ENCODE measurements around the gene ZRANB1.
"Not testable (repeated sequence)": the region's sequence is repeated elsewhere in the genome, so short reads cannot be mapped to it uniquely, and the experiment has no call there.

ZRANB1 gene

DNA sequence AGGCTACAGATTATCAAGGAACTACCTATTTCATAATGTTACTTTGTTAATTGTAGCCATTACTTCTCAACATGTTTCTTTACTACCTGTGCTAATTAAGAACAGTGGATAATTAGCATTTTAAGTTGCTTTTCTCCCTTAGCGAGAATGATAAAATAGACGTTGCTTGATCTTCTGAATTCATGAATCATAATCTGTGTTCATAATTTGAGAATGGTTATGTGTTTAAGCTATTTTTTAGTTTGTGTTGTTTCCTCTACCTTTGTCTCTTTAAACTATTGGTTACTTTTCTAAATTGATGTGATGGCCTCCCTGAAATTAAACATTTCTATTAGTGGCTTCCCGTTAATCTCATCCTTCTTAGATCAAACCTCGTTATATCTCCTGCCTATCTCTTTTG, at the start of gene ZRANB1:
ZRANB1 (plus strand) TSS at position 301 of the 400 bp plus-strand sequence. CDS start 371 bp downstream, outside the sequence.
- DNase-seq: no peak

DNA sequence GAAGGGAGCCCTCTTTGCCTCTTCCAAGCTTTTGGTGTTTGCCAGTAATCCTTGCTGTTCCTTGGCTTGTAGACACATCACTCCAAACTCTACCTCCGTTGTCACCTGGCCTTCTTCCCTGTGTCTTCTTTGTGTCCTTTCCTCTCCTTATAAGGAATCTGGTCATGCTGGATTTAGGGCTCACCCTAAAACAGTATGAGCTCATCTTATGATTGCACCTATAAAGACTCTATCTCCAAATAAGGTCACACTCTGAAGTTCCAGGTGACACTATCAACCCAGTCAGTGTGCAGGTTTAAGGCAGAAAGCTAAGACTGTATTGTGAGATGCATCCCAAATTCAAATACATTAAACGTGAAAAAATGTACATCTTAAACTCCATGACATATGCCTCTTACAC, 49.0 kb upstream of the ZRANB1 start:
- no peak for DNase-seq

DNA sequence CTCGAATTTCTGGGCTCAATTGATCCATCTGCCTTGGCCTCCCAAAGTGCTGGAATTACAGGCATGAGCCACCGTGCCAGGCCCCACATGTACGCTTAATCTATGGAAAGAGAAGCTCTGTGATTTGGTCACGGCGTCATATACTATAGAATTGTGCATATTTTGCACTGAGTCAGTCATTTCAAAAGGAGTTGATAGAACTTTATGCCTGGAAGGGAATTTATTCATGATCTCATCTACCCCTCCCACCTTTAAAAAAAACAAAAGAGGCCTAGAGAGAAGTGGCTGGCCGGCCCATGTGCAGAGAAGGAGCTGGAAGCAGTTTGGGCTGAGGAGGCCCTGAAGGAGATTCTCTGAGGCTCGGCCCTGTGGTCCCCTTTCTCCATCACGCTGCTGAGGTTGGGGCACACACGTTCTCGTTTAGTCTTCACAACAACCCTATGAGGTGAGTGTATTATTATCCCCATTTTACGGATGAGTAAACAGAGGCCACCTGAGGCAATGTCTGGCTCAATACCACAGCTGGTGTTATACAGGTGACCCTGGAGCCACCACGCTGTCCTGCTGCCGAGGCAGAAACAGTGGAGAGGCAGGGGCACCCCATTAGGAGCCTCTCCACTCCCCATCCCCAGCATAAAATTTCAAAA, 47.2 kb upstream of the ZRANB1 start:
- no peak for DNase-seq

DNA sequence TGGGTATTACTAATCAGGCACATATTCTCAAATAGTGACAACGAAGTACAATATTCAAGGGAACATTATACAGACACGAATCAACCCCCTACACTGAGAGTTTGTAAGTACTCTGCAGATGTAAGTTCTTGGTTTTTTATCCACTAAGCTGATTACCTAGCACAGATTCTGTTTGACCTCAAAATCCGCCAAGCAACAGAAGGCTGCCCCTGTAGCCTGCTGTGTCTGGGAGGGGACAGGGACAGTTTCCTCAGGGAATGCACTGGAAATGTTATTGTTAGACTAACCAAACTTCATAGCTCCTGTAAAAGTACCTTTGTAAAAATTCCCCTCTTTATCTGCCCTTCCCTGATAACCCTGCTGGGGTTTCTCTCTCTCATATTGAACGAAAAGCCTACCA, 45.2 kb upstream of the ZRANB1 start:
- DNase-seq: no peak

DNA sequence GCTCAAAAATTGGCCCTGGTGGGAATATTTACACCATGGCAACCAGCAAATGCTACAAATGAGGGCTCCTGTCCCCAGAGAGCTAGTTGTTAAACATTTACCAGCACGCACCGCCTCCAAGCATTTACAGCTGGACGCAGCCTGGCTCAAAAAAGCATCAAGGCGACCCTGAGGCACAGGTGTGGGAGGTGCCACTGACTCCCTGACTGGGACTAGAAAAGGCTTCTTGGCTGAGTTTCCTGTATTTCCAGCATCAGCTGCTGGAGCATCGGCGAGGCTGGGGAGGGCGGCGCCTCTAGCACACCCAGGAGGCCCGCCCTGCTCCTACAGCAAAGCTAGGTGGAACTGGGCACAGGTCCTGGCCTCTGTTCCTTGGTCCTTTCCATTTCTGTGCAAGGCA, 43.5 kb upstream of the ZRANB1 start:
- DNase-seq: no peak

DNA sequence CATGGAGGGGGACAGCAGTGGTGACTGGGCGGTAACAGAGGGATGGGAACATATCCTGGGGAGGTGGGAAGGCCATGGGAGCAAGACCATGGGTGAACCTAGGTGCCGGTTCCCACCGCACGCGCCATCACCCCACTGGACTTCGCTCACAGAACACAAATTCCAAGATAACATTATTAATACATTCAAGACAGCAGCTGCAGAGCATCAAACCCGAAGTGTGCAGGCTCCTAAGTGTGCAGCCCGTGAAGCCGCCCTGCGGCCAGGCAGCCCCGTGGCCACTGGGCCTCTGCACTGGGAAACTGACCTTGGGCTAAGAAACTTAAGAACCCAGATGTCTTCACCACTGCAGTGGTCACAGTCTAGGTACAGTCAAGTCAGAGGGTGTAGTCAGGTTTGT, 42.8 kb upstream of the ZRANB1 start:
- no peak for DNase-seq

DNA sequence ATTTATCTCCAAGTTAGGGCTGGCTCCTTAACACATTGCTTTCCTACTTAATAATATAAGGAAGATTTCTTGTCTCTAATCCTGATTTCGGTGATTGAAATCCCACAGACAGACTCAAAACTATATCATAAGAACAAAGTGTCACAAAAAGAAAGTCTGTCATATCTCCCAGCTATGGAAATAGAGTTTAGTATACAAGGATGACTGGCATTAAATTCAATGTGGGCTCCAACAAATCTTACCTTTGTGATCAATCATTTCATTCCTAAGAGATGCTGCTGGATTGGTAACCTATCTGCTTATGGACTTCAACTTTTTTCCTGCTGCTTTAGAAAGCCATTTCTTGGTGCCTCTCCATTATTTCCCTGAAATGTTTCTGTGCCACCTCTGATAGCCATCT, 39.5 kb upstream of the ZRANB1 start:
- no peak for DNase-seq

DNA sequence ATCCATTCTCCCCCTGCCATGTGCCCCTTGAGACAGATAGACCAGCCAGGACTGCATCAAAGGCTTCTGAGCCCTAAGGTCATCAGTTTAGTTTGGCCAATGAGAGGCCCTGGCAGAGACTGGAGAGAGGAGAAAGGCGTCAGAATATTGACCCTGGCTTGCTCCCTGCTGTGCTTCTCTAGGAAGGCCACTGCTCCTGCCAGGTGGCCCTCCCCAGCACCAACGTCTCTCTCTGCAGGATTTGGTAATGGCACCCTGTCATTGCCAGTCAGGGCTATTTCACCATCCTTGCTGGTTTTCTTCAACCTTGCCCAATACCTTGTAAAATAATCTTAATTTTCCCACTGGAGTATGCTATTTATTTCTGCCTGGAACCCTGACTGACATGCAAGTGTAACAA, 38.8 kb upstream of the ZRANB1 start:
- no peak for DNase-seq

DNA sequence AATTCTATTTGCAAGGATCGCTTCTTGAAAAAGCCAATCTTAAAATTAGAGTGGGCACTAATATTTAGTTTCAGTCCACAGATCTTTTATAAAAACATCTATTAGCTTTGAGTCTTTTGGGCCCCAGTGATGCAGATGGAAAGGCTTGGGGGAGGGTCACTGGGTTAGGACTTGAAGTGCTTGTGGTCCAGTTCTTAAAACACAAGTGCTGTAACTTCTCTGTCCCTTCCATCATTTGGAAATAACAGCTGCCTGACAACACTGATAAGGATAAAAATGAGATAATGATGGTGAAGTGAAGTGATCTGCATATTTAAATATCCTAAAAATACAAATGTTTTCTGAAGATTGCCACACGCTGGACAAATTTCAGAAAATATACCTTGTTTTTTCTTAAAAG, 37.1 kb upstream of the ZRANB1 start:
- DNase-seq: no peak

DNA sequence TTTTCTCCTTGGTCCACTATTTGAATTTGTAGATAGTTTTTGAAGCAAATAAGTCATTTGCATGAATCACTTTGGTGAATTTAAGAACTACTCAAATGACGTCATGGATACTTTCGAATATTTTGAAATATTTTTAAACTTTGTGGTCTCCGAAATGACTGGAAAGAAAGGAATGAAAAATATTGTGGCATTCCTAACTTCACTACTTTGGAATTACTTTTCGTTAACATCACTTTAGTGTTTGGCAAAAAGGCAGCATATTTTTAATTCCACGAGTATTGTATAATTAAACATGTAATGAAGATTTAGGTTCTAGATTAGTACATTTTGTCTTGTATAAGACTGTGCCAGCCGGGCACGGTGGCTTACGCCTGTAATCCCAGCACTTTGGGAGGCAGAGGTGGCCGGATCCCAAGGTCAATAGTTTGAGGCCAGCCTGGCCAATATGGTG, 35.3 kb upstream of the ZRANB1 start:
- DNase-seq: no peak

DNA sequence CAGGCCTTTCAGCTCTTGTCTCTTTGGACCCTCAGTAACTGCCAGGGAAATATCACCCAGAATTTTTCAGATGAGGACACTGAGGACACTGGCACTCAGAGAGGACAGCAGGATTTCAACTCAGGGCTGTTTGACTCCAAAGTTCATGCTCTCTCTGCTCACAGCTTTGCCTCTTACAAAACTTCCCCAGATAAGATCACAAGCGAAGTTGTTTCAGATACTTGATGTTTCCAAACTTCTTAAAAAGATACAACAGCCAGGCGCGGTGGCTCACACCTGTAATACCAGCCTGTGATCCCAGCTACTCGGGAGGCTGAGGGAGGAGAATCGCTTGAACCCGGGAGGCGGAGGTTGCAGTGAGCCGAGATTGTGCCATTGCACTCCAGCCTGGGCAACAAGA, 32.4 kb upstream of the ZRANB1 start:
- DNase-seq: no peak

DNA sequence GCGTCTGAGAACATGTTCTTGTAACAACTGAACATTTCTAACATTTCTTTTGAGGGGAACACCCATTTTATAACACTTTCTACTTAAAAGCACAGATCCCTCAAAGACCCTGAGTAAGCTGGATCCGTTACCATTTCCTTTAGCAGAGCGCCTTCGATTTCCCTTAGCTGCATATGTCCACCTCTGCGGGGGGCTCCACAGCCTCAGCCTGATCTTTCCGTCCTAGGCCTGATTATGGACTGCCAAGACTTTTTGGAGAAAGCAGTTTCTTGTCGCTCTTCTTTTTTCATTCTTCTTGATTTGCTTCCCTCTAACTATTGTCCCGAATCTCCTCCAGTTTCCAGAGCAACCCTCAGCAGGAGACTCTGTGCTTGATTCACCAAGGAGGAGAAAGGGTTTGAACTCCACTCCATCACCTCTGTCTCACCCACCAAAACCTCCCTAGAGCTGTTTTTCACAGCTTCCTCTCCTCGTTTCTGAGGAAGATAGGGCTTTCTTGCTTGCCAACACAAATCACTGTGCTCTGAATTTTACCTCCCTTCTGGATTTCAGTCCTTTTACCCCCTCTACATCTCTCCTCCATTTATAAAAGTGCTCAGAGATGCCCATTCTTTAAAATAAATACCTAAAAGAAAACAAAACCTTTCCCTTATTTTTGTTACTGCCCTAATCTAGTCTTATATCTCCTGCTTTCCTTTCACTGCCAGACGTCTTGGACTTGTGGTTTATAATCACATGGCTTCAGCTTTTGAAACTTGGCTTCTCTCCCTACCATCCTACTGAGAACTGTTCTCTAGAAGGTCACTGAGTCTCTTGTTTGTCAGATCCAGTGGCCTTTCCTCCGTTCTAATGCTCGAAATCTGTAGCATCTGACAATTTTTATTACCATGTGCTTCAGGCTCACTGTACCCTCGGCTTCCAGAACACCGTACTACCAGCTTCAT, 30.5 kb upstream of the ZRANB1 start:
- no peak for DNase-seq

DNA sequence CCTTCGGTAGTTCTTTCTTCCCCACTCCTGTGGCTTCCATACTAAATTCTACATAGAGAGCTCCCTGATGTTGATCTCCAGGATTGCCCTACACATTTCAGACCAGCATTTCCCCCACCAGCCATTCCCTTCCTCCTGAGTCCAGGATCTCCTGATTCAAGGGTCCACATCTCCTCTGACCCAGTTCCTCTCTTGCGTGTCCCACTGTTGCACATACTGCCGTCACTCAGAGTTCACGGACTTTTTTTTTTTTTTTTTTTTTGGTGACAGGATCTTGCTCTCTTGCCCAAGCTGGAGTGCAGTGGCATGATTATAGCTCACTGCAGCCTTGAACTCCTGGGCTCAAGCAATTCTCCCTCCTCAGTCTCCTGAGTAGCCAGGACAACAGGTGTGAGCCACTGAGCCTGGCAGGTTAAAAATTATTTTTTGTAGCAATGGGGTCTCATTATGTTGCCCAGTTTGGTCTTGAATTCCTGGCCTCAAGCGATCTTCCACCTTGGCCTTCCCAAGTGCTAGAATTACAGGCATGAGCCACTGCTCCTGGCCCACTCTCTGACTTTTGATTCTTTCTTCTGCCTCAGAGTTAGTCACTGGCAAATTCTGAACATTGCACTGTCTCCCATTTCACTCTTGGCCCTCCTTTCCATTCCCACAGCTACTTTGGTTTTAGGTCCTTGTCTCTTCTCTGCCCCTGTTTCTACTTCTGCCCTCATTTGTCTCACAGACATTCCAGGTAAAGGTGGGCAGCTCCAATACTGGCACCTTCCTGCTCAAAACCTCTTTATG, 29.6 kb upstream of the ZRANB1 start:
- no peak for DNase-seq

DNA sequence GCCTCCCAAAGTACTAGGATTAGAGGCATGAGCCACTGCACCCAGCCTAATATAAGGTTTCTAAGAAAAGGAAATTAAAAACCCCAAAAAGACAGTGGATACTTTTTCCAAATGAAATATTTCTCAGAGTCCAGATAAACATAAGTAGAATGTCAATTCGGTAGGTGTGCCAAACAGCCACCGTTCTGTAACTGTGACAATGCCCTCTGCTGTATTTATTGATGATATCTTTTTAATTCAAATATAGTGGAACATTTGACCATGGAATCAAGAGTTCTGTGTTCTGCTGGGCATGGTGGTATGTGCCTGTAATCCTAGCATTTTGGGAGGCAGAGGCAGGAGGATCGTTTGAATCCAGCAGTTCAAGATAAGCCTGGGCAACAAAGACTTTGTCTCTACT, 28.8 kb upstream of the ZRANB1 start:
- no peak for DNase-seq

DNA sequence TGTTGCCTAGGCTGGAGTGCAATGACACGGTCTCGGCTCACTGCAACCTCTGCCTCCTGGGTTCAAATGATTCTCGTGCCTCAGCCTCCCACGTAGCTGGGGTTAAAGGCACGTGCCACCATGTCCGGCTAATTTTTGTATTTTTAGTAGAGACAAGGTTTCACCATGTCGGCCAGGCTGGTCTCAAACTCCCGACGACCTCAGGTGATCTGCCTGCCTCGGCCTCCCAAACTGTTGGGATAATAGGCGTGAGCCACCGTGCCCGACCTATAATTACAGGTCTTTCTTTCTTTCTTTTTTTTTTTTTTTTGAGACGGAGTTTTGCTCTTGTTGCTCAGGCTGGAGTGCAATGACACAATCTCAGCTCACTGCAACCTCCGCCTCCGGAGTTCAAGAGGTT, 27.5 kb upstream of the ZRANB1 start:
- DNase-seq: not testable (repeated sequence)

DNA sequence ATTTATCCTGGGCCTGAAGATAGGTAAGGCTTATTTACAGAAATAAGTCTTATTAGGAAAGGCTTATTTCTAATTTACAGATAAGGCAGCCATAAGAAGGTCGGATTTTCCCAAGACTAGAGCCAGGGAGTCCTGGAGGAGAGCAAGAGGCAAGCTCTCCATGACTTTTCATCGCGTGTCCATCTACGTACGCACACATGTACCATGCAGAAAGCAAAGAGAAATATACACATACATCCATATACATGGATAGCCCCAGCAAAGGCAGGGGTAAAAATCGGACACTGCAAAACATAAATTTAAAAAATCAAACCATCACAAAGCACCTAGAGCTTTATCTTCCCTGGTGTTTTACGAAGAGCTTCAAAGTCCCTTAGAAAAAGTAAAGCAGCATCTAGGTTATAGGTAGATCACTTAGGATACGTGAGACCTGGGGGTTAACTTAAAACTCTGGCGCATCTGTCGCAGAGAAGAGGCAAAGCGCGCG, 25.8 kb upstream of the ZRANB1 start:
- no peak for DNase-seq

DNA sequence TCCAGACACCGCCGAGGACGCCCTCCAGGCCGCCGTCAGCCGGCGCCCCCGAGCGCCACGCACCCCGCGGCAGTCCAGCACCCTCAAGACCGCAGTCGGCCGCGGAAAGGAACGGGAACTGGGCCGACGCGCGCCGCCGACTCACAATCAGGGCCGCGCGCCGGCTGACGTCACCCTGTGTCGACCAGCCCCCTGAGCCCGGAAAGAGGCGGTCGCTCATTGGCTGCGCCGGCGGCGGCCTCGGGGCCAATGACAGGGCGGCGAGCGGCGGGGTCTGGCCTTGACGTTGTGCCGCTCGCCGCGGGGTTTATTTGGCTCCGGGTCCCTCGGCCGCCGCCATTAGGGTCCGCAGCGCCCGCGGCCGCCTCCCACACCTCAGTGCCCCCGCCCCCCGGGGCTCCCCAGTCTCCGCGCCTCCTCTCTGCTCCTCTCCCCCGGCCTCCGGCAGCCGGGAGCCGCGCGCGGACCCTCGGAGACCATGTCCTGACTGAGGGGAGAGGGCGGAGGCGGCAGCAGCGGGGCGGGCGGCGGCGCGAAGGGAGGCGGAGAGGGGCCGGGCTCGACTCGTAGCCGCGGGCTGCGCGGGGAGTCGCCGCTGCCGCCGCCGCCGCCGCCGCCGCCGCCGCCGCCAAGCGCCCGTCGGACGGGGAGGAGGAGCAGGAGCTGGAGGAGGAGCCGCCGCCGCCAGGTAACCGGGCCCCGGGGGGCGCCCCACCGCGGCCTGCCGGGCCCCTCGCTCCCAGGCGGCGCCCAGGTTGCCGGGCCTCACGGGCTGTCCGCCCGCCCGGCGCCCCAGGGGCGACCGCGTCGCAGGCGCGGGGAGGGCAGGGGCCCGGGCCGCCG, 25.1 kb upstream of the ZRANB1 start:
- DNase-seq: peak; percentile 80

DNA sequence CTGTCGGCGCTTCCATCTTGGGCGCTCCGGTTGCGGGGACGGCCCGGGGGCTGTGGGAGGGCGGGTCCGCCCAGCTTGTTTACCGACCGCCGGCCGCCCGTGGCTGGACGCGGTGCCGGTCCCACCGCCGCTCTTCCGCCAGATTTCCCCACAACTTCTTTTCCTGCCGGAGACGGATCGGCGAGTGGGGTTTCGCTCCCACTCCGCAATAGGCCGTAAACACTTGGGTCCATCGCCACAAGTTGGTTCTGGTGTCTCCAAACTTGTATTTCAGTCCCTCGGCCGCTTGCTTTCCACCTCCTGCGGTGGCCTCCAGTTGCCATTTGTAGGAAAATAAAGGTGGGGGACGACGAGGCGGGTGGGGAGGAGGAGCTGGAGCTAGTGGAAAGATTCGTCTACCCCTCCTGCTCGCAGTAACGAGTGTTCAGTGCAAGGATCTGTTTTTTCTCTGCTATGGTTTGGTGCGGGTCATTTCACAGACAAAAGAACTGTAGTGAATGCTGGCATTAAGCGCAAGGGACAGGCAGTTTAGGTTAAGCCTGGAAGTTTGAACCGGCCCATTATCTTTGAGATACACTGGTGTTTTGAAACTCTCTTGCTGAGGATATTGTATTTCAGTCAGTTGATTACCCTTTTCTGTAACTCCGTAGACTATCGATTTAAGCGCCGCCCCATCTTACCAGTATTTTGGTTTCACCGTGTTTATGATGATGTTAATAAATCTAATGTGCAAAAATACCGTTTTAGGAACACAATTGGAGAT, 24.3 kb upstream of the ZRANB1 start:
- no peak for DNase-seq

DNA sequence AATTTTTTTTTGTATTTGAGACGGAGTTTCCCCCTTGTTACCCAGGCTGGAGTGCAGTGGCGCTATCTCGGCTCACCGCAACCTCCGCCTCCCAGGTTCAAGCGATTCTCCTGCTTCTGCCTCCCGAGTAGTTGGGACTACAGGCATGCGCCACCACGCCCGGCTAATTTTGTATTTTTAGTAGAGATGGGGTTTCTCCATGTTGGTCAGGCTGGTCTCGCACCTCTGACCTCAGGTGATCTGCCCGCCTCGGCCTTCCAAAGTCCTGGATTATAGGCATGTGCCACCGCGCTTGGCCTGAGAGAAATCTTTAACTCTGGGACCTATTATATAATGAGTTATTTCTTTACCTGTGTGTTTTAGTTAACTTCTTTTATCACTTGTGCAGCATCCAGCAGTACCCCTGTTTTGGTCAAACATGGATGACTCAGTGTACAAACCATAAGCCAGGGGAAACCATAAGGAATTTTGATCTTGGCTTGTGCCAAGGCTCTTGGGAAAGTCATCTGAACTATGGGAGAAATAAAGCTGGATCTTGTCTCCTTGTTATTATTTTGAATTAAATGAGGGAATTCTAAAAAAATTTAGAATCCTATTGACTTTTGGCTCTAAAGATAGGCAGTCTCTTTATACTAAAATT, 23.6 kb upstream of the ZRANB1 start:
- no peak for DNase-seq

DNA sequence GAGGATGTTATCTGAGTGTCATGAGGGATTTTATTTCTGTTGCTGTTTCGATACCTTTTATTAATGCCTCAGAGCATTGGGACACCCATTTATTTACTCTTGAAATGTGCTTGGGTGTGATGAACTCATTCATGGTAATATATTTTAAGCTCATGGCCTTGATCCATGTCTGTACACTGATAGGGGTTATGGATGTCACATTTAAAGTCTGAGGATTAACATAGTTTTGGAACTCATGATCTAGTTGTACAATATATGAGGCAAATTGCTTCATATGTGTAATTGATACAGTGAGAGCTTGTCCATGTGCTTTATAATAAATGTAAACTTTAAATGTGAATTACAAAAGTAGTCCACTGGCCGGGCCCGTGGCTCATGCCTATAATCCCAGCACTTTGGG, 23.0 kb upstream of the ZRANB1 start:
- DNase-seq: no peak

DNA sequence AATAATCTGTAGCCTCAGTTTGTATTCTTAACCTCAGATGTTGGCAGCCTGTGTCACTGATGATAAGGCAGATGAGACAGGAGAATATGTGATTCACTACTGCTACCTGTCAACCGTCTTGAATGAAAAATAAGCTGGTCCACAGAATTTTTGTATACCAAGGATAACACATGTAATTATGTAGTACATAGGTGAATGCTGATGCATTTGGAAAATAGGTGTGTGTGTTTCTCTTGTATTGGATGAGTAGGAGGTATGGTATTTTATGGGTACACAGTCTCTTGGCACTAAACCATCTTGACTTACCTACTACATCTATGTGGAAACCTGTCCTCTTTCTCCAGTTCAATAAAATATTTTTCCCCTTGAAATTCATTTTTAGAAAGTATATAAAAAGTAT, 20.7 kb upstream of the ZRANB1 start:
- no peak for DNase-seq
